Lung (tissue), 12 donors: Measurements from ENCODE around the gene C10orf95. TPM values are rescaled to one million over a fixed set of nuclear protein-coding genes. Genes with fewer than 3 reads are reported as not detected.

ENCODE experiments used
- ATAC-seq: fragments of 200-7000 bp; cut with Tn5 transposase; one replicate; pipeline ENCODE4 v1.9.1; 2020; ENCODE audit warnings: moderate number of reproducible peaks; ENCODE audit not compliant: insufficient read depth, low FRiP score
- DNase-seq, 3 donors: peaks; one replicate each; pipeline ENCODE4 v3.0.0-alpha.2; 2013 to 2017
- H3K27ac ChIP-seq, 2 donors: one replicate each; pipeline ENCODE4 v1.5.1; 2013; ENCODE audit warnings: mild to moderate bottlenecking in 2 of 2, moderate library complexity in 2 of 2, control low read depth in 1 of 2, inconsistent platforms in 1 of 2, low read depth in 1 of 2, low read length in 1 of 2
- H3K27me3 ChIP-seq, 3 donors: one replicate each; pipeline ENCODE4 v1.5.1; 2013; ENCODE audit warnings: low read length in 2 of 3; ENCODE audit not compliant: control insufficient read depth in 3 of 3, insufficient read depth in 3 of 3
- H3K36me3 ChIP-seq, 4 donors: one replicate each; pipeline ENCODE4 v1.5.1; 2013; ENCODE audit warnings: low read length in 4 of 4, mild to moderate bottlenecking in 1 of 4, moderate library complexity in 1 of 4; ENCODE audit not compliant: control insufficient read depth in 4 of 4, insufficient read depth in 4 of 4
- H3K4me1 ChIP-seq, 5 donors: one replicate each; pipeline ENCODE4 v1.5.1; 2013; ENCODE audit warnings: low read length in 5 of 5, mild to moderate bottlenecking in 2 of 5, moderate library complexity in 1 of 5; ENCODE audit not compliant: control insufficient read depth in 5 of 5, insufficient read depth in 5 of 5
- H3K4me3 ChIP-seq: one replicate; pipeline ENCODE4 v1.5.1; 2013; ENCODE audit warnings: mild to moderate bottlenecking, control low read depth, moderate library complexity
- H3K9ac ChIP-seq, 2 donors: one replicate each; pipeline ENCODE4 v1.5.1; 2013; ENCODE audit warnings: low read length in 2 of 2, control low read depth in 1 of 2; ENCODE audit not compliant: insufficient read depth in 1 of 2
- H3K9me3 ChIP-seq, 4 donors: one replicate each; pipeline ENCODE4 v1.5.1; 2013; ENCODE audit warnings: low read length in 3 of 4, mild to moderate bottlenecking in 1 of 4, moderate library complexity in 1 of 4; ENCODE audit not compliant: control insufficient read depth in 4 of 4, insufficient read depth in 3 of 4
- WGBS, 2 donors: extraction: QIAGEN DNeasy Blood & Tissue Kit; methylation state at CpG; one replicate each; pipeline ENCODE4 v1.1.7; 2013; 5-methylcytosine and 5-hydroxymethylcytosine counted together
- polyA plus RNA-seq, 2 donors: library from polyadenylated mRNA; stranded (reverse); fragments of 200-250 nt; gene quantifications; one replicate each; pipeline ENCODE4 v1.2.1, GENCODE V29; 2013
- total RNA-seq, 2 donors: library from RNA; depleted of rRNA in 1 of 2; stranded (reverse); fragments of >200 nt in 1 of 2; gene quantifications; one replicate each; pipeline ENCODE4 v1.2.1, GENCODE V29; 2014 to 2021
- TF ChIP-seq, protein P1 (sequence below): IDR thresholded peaks from 2 replicates; pipeline ENCODE4 v1.5.1; 2012; ENCODE audit warnings: mild to moderate bottlenecking; ENCODE audit errors: control extremely low read depth, extremely low read depth
- donor health status: control.
- donor health status: control.
- donor health status: Bipolar disorder and iron deficiency.
- donor health status: healthy.
- donor health status: DM: yes; HTN: yes; CAD: no.

Gene C10orf95
- total and polyA plus RNA-seq, 4 donors = 3.9 to 20.4 (median 6.2) TPM

DNA sequence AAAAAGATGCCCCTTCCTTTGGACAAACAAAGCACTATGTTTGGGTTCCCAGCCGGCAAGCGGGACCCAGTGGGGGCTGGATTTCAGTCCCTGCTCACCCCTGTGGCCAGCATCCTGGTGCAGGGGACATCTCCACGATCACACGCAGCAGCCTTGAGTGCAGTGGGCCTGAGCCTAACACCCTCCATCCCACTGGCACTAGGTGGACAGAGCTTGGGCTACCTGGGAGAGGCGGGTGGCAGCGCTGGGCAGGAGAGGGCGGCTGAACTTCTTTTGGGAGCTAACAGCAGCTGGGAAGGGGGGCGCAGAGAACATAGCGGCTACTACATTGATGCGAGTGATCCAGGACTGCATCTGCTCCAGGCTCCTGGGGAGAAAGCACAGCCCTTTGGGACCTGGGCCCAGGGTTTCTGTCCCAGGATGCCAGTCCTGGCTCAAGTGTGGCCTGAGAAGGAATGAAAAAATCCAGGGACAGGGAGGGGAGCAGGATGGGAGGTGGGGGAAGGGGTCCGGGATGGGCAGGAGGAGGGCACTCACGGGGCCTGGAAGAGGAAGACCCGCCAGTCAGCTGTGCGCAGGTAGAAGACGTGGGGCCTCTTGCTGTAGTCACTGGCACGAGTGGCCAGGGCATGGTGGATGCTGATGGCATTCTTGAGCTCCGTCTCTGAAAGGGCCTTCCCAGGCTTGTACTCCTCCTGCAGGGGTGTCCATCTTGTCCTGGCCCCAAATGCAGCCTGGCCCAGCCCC, 46.8 kb downstream of the C10orf95 start:
- H3K4me1 ChIP-seq = peaks cover 0 to 20% (median 6%) of the 10 kb centered on the region in 5 donors
- H3K4me3 ChIP-seq = no peak overlapping the region
- 85 to 93% methylated on average over 17 of the region's 17 CpGs for WGBS, 2 donors
- no peak overlapping the region for H3K27ac ChIP-seq
- H3K36me3 ChIP-seq = peaks cover 0 to 25% (median 9%) of the 10 kb centered on the region in 4 donors
- no peaks in the 10 kb centered on the region for H3K9me3 ChIP-seq
- ATAC-seq (no peak), DNase-seq (no peak)
- H3K27me3 ChIP-seq = peaks cover 0 to 10% (median 4%) of the 10 kb centered on the region in 3 donors
- H3K9ac ChIP-seq = no peak overlapping the region
- TF ChIP-seq, protein P1, sequence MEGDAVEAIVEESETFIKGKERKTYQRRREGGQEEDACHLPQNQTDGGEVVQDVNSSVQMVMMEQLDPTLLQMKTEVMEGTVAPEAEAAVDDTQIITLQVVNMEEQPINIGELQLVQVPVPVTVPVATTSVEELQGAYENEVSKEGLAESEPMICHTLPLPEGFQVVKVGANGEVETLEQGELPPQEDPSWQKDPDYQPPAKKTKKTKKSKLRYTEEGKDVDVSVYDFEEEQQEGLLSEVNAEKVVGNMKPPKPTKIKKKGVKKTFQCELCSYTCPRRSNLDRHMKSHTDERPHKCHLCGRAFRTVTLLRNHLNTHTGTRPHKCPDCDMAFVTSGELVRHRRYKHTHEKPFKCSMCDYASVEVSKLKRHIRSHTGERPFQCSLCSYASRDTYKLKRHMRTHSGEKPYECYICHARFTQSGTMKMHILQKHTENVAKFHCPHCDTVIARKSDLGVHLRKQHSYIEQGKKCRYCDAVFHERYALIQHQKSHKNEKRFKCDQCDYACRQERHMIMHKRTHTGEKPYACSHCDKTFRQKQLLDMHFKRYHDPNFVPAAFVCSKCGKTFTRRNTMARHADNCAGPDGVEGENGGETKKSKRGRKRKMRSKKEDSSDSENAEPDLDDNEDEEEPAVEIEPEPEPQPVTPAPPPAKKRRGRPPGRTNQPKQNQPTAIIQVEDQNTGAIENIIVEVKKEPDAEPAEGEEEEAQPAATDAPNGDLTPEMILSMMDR = no peak

DNA sequence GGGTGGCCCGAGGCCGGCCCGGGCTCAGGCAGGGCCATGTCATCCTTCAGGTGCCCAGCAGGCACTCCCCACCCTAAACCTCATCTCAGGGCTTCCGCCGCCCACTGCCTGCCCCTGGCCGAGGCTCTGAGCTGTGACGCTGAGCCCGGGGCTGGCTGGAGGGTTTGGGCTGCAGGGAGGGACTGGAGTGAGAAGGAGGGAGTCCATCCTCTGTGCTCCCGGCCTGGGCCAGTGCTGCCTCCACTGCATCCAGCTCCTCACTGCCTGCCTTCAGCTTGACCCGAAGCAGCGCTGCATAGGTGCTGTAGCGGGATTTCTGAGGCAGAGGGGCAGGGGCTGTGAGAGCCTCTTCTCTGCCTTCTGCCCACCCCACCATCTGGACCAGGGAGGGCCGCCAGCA, 48.2 kb downstream of the C10orf95 start:
- Histone ChIP-seq H3K4me3 (no peak overlapping the region), H3K27me3 (peaks cover 0 to 2% (median 2%) of the 10 kb centered on the region in 3 donors), H3K9me3 (no peaks in the 10 kb centered on the region), H3K27ac (no peak overlapping the region), H3K36me3 (peaks cover 0 to 28% (median 9%) of the 10 kb centered on the region in 4 donors), H3K9ac (no peak overlapping the region), H3K4me1 (peaks cover 0 to 12% (median 5%) of the 10 kb centered on the region in 5 donors)
- DNase-seq (no peak), ATAC-seq (no peak)
- TF ChIP-seq, protein P1 = no peak
- 89 to 95% methylated on average over 13 of the region's 13 CpGs for WGBS, 2 donors

DNA sequence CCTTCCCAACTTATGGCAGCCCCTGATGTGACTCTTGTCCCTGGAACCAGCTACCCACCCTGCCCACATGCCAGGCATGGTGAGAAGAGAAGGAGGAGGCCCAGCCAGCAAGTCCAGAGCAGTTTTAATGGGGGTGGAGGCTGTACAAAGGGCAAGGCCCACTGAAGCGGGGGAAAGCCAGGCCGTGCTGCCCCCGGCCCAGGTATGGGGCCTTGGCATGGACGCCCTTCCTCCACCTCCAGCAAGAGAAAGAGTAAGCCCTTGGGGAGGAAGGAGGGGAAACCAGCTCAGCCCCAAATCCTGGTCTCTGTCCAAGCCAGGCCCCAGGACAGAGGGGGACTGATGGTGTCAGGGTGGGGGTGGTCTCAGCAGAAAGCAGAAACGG, 48.8 kb downstream of the C10orf95 start:
- Histone ChIP-seq H3K4me1 (peaks cover 0 to 7% (median 5%) of the 10 kb centered on the region in 5 donors), H3K9me3 (no peaks in the 10 kb centered on the region), H3K36me3 (peaks cover 0 to 34% (median 9%) of the 10 kb centered on the region in 4 donors), H3K9ac (no peak overlapping the region), H3K27me3 (no peaks in the 10 kb centered on the region), H3K4me3 (no peak overlapping the region), H3K27ac (no peak overlapping the region)
- WGBS, 2 donors = 89 to 92% methylated on average over 5 of the region's 5 CpGs
- TF ChIP-seq, protein P1 = no peak
- ATAC-seq = no peak
- no peak for DNase-seq
